ENCODE data around the gene SELENOP.

DNA sequence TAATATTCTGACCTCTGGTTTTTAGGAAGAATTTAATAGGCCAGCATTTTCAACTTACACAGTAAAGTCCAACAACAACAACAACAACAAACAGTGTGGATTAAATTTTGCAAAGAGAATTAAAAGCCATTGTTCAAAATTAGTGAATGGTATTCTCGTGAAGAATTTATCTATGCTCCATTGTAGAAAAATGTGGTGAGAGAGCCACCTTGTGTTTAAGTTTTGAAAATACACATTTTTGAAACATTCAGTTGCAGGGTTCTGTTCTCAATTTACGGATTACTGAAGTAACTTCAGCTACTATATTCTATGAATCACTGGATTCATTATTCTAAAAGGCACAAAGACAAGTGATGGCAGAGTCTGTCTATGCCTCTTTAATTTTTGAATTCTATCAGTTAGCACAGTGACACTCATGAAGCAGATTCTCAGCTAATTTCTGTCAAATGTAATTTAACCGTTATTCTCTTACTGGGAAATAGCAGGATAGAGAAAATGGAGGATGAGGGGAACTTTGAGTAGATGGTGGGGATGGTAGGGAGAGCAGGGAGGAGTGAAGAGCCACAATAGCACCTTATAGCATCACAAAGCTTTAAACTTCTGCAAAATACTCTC is 44.1 kb downstream of the SELENOP start:
- TF ChIP-seq ZFX (IDR thresholded peaks at IDR 0.05) (no peak), POLR2AphosphoS5 (IDR thresholded peaks at IDR 0.05; ENCODE audit: low read depth, low read length) (no peak), ELF1 (IDR thresholded peaks at IDR 0.05; ENCODE audit: borderline replicate concordance, low read depth) (no peak)
- TF ChIP-seq, protein P1, sequence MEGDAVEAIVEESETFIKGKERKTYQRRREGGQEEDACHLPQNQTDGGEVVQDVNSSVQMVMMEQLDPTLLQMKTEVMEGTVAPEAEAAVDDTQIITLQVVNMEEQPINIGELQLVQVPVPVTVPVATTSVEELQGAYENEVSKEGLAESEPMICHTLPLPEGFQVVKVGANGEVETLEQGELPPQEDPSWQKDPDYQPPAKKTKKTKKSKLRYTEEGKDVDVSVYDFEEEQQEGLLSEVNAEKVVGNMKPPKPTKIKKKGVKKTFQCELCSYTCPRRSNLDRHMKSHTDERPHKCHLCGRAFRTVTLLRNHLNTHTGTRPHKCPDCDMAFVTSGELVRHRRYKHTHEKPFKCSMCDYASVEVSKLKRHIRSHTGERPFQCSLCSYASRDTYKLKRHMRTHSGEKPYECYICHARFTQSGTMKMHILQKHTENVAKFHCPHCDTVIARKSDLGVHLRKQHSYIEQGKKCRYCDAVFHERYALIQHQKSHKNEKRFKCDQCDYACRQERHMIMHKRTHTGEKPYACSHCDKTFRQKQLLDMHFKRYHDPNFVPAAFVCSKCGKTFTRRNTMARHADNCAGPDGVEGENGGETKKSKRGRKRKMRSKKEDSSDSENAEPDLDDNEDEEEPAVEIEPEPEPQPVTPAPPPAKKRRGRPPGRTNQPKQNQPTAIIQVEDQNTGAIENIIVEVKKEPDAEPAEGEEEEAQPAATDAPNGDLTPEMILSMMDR (IDR thresholded peaks at IDR 0.05 in 2 of 3, conservative IDR thresholded peaks at IDR 0.05 in 1 of 3; ENCODE audit: borderline replicate concordance in 1 of 3, insufficient read depth in 1 of 3, low read depth in 2 of 3, low read length in 2 of 3): peak; percentile 29 to 65 (median 45); a peak in 4 of 6 replicates

All from HCT116 (cell line).